Measurements from ENCODE around the gene LBH. TPM values are rescaled to one million over a fixed set of nuclear protein-coding genes. Genes with fewer than 3 reads are reported as not detected.

LBH gene
- total RNA-seq, 4 donors from 2014 or later = 2.4 to 22.7 (median 17.6) TPM

DNA sequence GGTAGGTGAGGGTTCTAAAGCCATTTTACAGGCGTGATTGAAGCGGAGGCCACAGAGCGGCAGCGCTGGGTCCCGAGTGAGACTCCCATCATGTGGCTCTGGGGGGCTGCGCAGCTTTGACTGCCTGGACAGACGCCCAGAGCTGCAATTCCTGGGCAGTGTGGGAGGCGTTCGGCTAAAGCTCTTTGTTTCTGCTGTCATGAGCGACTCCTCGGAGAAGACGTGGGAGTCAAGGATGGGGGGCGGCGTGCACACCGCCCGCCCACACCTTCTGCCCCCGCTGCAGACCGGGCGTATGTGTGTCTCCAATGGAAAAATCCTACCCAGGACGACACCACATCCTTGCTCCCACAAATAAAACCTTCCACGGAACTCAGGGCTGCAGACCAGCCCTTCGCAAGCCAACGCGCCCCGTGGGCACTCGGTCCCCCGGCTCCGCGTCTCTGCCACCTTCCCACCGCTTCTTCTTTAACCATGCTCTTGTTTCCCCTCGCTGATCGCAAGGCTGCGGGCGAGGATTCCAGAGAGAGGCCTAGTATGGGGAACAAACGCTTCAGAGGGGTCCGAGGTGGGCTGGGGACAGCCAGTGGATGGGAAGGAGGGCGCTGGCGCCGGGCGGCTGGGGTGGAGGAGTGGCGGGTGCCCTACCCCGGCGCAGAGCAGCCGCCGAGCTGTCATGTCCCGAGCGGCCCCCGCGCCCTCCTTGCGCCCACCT, 680 bp upstream of the LBH start:
- DNase-seq = no peak
- H3K27me3 ChIP-seq = peaks cover 0 to 53% (median 0%) of the 10 kb centered on the region in 4 donors
- TF ChIP-seq POLR2A (IDR thresholded peaks at IDR 0.05) = no peak
- TF ChIP-seq, protein P1, sequence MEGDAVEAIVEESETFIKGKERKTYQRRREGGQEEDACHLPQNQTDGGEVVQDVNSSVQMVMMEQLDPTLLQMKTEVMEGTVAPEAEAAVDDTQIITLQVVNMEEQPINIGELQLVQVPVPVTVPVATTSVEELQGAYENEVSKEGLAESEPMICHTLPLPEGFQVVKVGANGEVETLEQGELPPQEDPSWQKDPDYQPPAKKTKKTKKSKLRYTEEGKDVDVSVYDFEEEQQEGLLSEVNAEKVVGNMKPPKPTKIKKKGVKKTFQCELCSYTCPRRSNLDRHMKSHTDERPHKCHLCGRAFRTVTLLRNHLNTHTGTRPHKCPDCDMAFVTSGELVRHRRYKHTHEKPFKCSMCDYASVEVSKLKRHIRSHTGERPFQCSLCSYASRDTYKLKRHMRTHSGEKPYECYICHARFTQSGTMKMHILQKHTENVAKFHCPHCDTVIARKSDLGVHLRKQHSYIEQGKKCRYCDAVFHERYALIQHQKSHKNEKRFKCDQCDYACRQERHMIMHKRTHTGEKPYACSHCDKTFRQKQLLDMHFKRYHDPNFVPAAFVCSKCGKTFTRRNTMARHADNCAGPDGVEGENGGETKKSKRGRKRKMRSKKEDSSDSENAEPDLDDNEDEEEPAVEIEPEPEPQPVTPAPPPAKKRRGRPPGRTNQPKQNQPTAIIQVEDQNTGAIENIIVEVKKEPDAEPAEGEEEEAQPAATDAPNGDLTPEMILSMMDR (IDR thresholded peaks at IDR 0.05) = no peak
- H3K9me3 ChIP-seq = no peaks in the 10 kb centered on the region
- intact Hi-C loops (cut with DNase I) = no loop called here
- H3K4me1 ChIP-seq = peaks cover 12 to 67% (median 26%) of the 10 kb centered on the region in 3 donors
- peak overlapping the region; percentile 52 to 86 (median 62) for H3K4me3 ChIP-seq
- WGBS, 2 donors = 28 to 47% methylated on average over 3 to 11 of the region's 50 CpGs
- H3K27ac ChIP-seq = peak overlapping the region; percentile 79 to 92 (median 86)
- peaks cover 0 to 7% (median 0%) of the 10 kb centered on the region in 3 donors for H3K36me3 ChIP-seq

DNA sequence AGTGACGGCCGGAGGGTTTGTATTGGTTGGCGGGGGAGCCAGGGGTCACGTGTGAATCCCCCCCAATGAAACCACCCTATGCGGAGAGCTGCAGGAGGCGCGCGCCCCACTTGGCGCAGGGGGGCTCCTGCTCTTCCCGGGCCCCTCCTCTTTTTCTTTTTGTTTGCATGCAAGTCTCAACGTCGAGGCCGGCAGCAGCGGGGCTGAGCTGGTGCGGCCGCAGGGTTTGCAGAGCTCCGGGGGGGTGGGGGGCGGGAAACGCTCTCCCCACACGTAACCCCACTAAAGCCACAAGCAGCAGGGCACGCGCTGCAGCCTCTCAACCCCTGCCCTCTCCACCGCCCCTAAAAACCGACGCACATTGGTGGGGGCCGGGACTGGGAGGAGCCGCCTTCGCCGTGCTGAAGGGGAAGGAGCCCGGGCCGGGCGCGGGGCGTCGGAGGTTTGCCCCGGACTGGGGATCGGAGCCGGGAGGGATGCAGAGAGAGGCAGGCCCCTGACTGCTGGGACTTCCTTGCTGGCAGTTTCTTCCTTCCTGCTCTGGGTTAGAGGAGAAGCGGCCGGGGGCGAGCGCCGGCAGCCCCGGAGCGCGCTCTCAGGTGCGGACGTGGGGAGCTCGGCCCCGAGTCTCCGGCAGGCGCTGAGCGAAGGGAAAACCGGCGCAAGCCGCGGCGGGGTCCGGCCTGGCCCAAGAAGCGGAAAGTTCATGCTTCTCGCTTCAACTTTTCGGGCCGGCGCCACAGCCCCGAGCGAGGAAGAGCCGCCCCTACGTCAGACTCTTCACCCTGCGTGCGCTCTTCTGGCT, 864 bp downstream of the LBH start:
- 0% methylated on average over 2 to 18 of the region's 70 CpGs for WGBS, 2 donors
- H3K9me3 ChIP-seq = no peaks in the 10 kb centered on the region
- H3K4me3 ChIP-seq = peak overlapping the region; percentile 52 to 86 (median 62)
- TF ChIP-seq POLR2A (IDR thresholded peaks at IDR 0.05) = peak in 2 of 4 donors; percentile 37 to 56
- TF ChIP-seq, protein P1 (IDR thresholded peaks at IDR 0.05) = no peak
- peaks cover 0 to 12% (median 0%) of the 10 kb centered on the region in 3 donors for H3K36me3 ChIP-seq
- H3K4me1 ChIP-seq = peaks cover 6 to 73% (median 23%) of the 10 kb centered on the region in 3 donors
- H3K27ac ChIP-seq = peak overlapping the region; percentile 79 to 92 (median 86)
- DNase-seq = no peak
- intact Hi-C loops (cut with DNase I) = no loop called here
- peaks cover 0 to 53% (median 0%) of the 10 kb centered on the region in 4 donors for H3K27me3 ChIP-seq

DNA sequence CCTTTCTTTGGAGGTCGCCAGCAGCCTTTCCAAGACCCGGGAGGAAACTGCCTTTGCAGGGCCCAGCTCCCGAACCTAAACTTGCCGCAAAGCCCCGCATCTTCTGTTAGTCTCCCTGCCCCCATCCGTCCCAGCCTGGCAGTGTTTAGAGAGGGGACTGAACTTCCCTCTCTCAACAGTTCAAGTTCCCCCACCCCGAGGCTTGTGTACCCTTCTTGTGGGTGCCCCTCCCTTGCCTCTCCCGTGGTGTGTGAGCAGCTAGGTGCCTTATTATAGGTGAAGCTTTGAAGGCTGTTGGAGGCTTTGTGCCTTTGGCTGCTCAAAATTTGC, 1.4 kb downstream of the LBH start:
- intact Hi-C loops (cut with DNase I) = no loop called here
- Histone ChIP-seq H3K9me3 (no peaks in the 10 kb centered on the region), H3K4me1 (peaks cover 6 to 78% (median 26%) of the 10 kb centered on the region in 3 donors), H3K27me3 (peaks cover 0 to 53% (median 0%) of the 10 kb centered on the region in 4 donors), H3K36me3 (peaks cover 0 to 12% (median 0%) of the 10 kb centered on the region in 3 donors), H3K27ac (peak overlapping the region; percentile 79 to 92 (median 86)), H3K4me3 (peak overlapping the region; percentile 52 to 86 (median 62))
- no peak for TF ChIP-seq POLR2A (IDR thresholded peaks at IDR 0.05)
- TF ChIP-seq, protein P1 (IDR thresholded peaks at IDR 0.05) = no peak
- WGBS, 2 donors = 0% methylated on average over 7 to 8 of the region's 8 CpGs
- DNase-seq = peak; percentile 13

DNA sequence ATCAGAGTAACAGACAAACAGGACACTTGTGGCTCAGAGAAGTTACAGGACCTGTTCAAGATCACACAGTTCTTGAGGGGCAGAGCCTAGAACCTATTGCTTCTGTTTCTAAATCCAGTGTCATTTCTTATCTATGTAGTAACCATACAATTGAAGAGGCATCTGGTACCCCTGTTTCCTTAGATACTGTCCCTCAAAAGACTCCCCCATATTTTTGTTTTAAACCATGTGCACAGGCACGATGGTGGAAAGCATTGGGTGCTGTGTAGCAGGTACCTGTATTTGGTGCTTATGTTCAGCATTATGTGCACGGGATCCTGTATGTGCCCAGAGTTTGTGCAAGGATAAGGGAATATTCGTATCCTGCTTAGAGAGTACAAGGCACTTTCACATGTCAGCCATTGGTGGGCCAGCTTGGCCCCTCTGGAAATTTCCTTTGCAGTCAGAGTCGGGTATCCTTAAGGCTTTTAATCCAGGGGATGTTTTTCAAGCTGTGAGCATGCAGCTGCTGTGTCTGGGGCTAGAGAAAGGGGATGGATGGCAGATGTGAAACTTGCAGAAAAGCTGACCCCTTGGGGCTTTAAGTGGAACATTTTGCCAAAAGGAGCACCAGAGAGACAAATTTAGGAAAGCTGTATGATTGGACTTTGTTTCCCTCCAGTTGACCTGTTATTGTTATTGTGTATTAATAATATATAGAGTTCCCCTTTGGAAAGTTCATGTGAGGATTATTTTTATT, 2.1 kb downstream of the LBH start:
- H3K9me3 ChIP-seq = no peaks in the 10 kb centered on the region
- H3K4me3 ChIP-seq = peak overlapping the region; percentile 4 to 86 (median 62)
- TF ChIP-seq, protein P1 (IDR thresholded peaks at IDR 0.05) = no peak
- DNase-seq = no peak
- peak overlapping the region; percentile 13 to 92 (median 86) for H3K27ac ChIP-seq
- 50 to 54% methylated on average over 3 to 4 of the region's 4 CpGs for WGBS, 2 donors
- H3K36me3 ChIP-seq = peaks cover 0 to 12% (median 0%) of the 10 kb centered on the region in 3 donors
- H3K4me1 ChIP-seq = peaks cover 6 to 85% (median 32%) of the 10 kb centered on the region in 3 donors
- H3K27me3 ChIP-seq = peaks cover 0 to 53% (median 0%) of the 10 kb centered on the region in 4 donors
- intact Hi-C loops (cut with DNase I) = no loop called here
